GM20000 (cell line): Measurements from ENCODE around the gene UBASH3B.
"Not testable (repeated sequence)": the region's sequence is repeated elsewhere in the genome, so short reads cannot be mapped to it uniquely, and the experiment has no call there.

ENCODE experiments used
- DNase-seq: peaks from one replicate; pipeline ENCODE4 v3.0.0; 2012; ENCODE audit warnings: low spot score
- TF ChIP-seq, protein P1 (sequence below): IDR thresholded peaks from 2 replicates; pipeline ENCODE4 v1.5.1; 2012; ENCODE audit warnings: mild to moderate bottlenecking, control low read depth; ENCODE audit errors: extremely low read depth, missing control alignments

The UBASH3B gene

DNA sequence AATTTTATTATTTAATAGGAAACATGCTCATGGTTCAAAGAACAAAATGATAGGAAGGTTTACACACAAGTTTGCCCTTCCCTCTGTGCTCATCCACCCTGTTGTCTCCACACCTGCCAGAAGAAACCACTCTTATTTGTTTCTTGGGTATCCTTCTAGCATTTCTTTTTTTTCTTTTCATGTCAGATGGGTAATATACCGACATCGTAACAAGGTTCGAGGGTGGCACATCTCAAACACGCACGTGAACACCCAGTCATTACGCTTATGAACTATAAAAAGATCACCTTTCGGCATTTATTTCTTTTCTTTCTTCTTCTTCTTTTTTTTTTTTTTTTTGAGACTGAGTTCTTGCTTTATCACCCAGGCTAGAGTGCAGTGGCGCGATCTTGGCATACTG lies 70.5 kb downstream of the UBASH3B start:
- no peak for DNase-seq
- TF ChIP-seq, protein P1, sequence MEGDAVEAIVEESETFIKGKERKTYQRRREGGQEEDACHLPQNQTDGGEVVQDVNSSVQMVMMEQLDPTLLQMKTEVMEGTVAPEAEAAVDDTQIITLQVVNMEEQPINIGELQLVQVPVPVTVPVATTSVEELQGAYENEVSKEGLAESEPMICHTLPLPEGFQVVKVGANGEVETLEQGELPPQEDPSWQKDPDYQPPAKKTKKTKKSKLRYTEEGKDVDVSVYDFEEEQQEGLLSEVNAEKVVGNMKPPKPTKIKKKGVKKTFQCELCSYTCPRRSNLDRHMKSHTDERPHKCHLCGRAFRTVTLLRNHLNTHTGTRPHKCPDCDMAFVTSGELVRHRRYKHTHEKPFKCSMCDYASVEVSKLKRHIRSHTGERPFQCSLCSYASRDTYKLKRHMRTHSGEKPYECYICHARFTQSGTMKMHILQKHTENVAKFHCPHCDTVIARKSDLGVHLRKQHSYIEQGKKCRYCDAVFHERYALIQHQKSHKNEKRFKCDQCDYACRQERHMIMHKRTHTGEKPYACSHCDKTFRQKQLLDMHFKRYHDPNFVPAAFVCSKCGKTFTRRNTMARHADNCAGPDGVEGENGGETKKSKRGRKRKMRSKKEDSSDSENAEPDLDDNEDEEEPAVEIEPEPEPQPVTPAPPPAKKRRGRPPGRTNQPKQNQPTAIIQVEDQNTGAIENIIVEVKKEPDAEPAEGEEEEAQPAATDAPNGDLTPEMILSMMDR, result no peak

DNA sequence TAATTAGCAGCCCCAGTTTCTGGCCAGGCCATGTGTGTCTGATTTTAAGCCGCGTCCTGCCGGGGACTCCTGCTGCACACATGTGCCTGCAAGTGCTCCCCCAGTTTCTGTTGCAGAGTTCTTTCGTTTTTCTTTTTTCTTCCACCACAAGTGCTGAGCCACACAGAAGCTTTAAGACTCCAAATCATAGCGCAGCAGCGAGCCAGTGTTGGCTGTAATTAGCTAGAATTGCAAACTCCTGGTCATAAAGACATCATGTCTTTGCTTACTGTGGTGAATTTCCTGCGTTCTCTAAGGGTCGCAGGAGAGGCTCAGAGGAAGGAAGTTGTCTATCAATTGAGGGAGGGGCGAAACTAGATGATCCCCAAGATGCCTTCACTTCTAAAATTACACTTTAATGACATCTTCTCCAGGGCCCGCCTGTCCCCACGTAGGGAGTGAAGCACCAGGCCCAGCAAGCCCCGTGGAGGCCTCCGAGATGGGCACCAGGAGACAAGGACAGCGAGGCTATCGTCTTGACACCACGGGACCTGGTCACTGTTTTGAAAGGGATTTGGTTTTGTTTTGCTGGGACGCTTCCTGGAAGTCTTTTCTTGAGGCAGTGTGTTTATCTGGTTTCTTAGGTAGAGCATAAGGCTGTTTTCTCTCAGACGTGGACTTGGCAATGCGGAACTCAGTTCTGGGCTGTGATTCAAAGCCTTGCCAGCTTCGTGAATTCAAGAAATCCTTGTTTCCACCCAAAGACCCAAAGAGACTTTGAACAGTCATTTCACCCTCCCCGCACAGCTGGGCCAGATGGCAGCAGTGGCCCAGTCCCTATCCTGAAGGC lies 71.8 kb downstream of the UBASH3B start:
- DNase-seq, result peak; percentile 61
- TF ChIP-seq, protein P1, result no peak

DNA sequence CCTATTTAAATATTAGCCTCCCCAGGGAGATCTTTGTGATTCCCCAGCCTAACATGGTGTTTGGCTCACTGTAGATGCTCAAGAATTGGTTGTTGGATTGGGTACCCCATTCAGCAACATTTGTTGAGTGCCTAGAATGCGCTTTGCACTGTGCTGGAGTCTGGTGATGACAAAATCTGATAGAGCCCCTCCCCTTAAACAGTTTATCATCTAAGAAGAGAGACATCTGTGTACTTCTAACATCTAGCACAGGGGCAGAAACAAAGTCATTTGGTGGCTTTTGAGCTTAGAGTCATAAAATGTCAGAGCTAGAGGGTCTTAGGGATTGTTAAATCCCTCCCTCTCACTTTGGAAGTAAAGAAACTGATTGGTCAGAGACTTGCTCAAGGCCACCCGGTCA lies 73.0 kb downstream of the UBASH3B start:
- no peak for DNase-seq
- TF ChIP-seq, protein P1, result no peak

DNA sequence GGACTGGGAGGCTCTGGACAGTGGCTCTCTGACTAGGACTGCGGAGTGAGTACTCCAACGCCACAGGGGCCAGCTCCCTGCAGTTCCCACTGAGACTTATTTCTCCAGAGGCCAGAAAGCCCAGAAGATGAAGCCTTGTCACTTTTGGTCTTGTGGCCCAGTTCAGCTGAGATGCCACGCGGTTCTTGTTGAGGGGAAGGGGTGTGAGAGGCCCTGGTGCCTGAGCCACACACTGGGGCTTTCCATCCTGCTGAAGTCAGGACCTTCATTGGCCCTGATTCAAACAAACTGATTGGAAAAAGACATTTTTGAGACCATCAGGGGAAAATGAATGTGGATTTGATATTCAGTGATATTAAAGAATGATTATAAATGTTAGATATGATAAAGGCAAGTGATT lies 73.6 kb downstream of the UBASH3B start:
- TF ChIP-seq, protein P1, result no peak
- no peak for DNase-seq

DNA sequence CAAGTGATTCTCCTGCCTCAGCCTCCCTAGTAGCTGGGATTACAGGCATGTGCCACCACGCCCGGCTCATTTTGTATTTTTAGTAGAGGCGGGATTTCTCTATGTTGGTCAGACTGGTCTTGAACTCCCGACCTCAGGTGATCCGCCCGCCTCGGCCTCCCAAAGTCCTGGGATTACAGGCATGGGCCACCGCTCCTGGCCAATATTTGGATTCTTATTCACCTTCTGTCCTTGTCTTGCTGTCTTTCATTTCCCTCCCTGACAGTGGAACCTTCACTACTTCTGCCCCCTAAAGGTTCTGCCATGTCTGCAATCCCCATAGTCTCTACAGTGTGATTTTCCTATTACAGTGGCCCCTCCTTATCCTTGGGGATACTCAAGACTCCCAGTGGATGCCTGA lies 75.2 kb downstream of the UBASH3B start:
- not testable (repeated sequence) for DNase-seq

DNA sequence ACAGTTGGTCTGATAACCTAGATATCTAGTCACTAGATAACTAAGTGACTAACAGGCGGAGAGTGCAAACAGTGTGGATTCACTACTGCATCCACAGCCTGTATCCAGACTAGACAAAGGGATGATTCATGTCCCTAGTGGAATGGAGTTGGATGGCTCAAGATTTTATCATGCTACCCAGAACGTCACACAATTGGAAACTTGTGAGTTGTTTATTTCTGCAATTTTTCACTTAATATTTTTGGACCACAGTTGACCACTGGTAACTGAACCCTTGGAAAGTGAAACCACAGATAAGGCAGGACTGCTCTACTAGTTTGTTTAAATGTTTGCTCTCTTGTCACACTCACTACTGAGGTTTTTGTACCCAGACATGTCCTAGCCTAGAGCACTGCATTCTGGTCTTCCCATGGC lies 76.0 kb downstream of the UBASH3B start:
- TF ChIP-seq, protein P1, result no peak
- DNase-seq, result no peak

DNA sequence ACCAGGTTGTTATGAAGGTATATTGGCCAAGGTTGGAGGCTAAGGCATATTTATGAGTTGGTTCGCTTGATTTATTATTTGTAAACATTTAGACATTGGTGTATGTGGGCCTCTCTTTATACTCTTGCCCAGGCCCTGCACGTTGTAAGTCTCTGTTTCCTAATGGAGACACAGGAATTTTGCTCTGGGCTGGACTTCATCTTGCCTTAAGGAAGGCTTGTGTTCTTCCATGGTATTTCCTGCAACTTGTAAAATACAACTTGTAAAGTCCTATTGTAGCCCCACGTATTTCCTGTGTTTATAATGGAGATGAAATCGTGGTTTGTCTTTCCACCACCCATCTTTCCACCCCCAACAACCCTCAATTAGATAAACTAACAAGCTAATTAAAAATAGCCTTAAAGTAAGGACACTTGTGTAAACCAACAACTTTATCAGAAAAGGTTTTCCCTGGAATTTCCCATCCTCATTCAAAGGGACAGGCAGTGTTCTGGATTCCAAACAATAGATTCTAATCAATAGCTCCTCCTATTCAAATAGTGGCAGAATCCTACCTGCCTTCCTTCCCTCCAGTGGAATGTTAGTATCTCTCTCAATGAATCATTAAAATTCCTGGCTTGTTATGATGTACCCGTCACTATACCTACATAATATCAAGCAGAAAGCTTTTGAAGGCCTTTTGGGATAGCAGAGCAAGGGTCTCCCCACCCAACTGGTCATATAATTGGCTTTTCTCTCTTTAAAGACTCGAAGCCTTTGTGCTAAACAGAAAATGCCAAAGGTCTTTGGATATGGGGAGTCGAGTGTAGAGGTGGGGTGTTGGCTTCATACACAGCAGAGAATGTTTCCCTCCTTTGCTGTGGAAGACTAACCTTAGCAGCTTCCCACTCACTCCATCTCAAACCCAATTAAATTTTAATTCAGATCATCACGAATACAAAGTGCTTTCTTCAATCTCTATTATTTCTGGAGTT lies 77.1 kb downstream of the UBASH3B start:
- DNase-seq, result no peak
- TF ChIP-seq, protein P1, result no peak
